Liver (tissue), 9 donors: Measurements from ENCODE around the gene ANKRD17. TPM values are rescaled to one million over a fixed set of nuclear protein-coding genes. Genes with fewer than 3 reads are reported as not detected.

Source experiments
- DNase-seq: peaks from one replicate; pipeline ENCODE4 v3.0.0-alpha.2; 2017; ENCODE audit warnings: low spot score
- H3K27ac ChIP-seq, 2 donors: one replicate each; pipeline ENCODE4 v1.7.0; 2013; ENCODE audit warnings: inconsistent platforms in 2 of 2, low read length in 2 of 2, control low read depth in 1 of 2, low read depth in 1 of 2, mild to moderate bottlenecking in 1 of 2
- H3K27me3 ChIP-seq, 4 donors: one replicate each; pipeline versions ENCODE4 v1.6.1 to v1.7.0; 2013; ENCODE audit warnings: low read length in 3 of 4, inconsistent platforms in 1 of 4, mild to moderate bottlenecking in 1 of 4, moderate library complexity in 1 of 4; ENCODE audit not compliant: control insufficient read depth in 4 of 4, insufficient read depth in 4 of 4
- H3K36me3 ChIP-seq, 4 donors: one replicate each; pipeline versions ENCODE4 v1.6.1 to v1.7.0; 2013; ENCODE audit warnings: low read length in 3 of 4, mild to moderate bottlenecking in 3 of 4, low read depth in 1 of 4, moderate library complexity in 1 of 4; ENCODE audit not compliant: control insufficient read depth in 4 of 4, insufficient read depth in 3 of 4
- H3K4me1 ChIP-seq, 4 donors: one replicate each; pipeline versions ENCODE4 v1.6.1 to v1.7.0; 2013; ENCODE audit warnings: low read length in 3 of 4, mild to moderate bottlenecking in 3 of 4, moderate library complexity in 1 of 4; ENCODE audit not compliant: control insufficient read depth in 4 of 4, insufficient read depth in 4 of 4
- H3K4me3 ChIP-seq, 3 donors: one replicate each; pipeline versions ENCODE4 v1.6.1 to v1.7.0; 2013; ENCODE audit warnings: low read length in 3 of 3, control low read depth in 1 of 3, low read depth in 1 of 3, mild to moderate bottlenecking in 1 of 3
- H3K9ac ChIP-seq, 2 donors: one replicate each; pipeline ENCODE4 v1.7.0; 2013; ENCODE audit warnings: low read length in 2 of 2, mild to moderate bottlenecking in 2 of 2, moderate library complexity in 2 of 2, control low read depth in 1 of 2, low read depth in 1 of 2
- H3K9me3 ChIP-seq, 4 donors: one replicate each; pipeline versions ENCODE4 v1.6.1 to v1.7.0; 2013; ENCODE audit warnings: low read length in 3 of 4; ENCODE audit not compliant: control insufficient read depth in 4 of 4
- EGR1 ChIP-seq, 2 donors: IDR thresholded peaks; 2 replicates each; pipeline ENCODE4 v1.6.1; 2016 to 2018; ENCODE audit warnings: antibody characterized with exemption in 2 of 2, low read depth in 2 of 2
- FOXA1 ChIP-seq: IDR thresholded peaks from 2 replicates; pipeline ENCODE4 v1.6.1; 2016; ENCODE audit warnings: antibody characterized with exemption
- FOXA2 ChIP-seq: IDR thresholded peaks from 2 replicates; pipeline ENCODE4 v1.6.1; 2016; ENCODE audit warnings: antibody characterized with exemption
- GABPA ChIP-seq, 2 donors: IDR thresholded peaks in 1 of 2; conservative IDR thresholded peaks in 1 of 2; 2 replicates each; pipeline ENCODE4 v1.6.1; 2016; ENCODE audit warnings: antibody characterized with exemption in 2 of 2, mild to moderate bottlenecking in 1 of 2, moderate library complexity in 1 of 2
- HNF4A ChIP-seq, 2 donors: conservative IDR thresholded peaks; 2 replicates each; pipeline ENCODE4 v1.6.1; 2016; ENCODE audit warnings: antibody characterized with exemption in 2 of 2, mild to moderate bottlenecking in 2 of 2
- HNF4G ChIP-seq: IDR thresholded peaks from 2 replicates; pipeline ENCODE4 v1.6.1; 2016; ENCODE audit warnings: antibody characterized with exemption
- JUND ChIP-seq, 2 donors: IDR thresholded peaks; 2 replicates each; pipeline ENCODE4 v1.6.1; 2016; ENCODE audit warnings: antibody characterized with exemption in 2 of 2
- NR2F2 ChIP-seq: IDR thresholded peaks from 2 replicates; pipeline ENCODE4 v1.6.1; 2016; ENCODE audit warnings: antibody characterized with exemption
- RAD21 ChIP-seq, 2 donors: IDR thresholded peaks; 2 replicates each; pipeline ENCODE4 v1.6.1; 2016; ENCODE audit warnings: antibody characterized with exemption in 2 of 2, mild to moderate bottlenecking in 2 of 2
- RXRA ChIP-seq, 2 donors: IDR thresholded peaks; 2 replicates each; pipeline ENCODE4 v1.6.1; 2017 to 2018; ENCODE audit warnings: antibody characterized with exemption in 2 of 2, mild to moderate bottlenecking in 1 of 2
- SP1 ChIP-seq: IDR thresholded peaks from 2 replicates; pipeline ENCODE4 v1.6.1; 2018; ENCODE audit warnings: antibody characterized with exemption, mild to moderate bottlenecking
- TAF1 ChIP-seq: conservative IDR thresholded peaks from 2 replicates; pipeline ENCODE4 v1.6.1; 2016; ENCODE audit warnings: antibody characterized with exemption, mild to moderate bottlenecking
- YY1 ChIP-seq: IDR thresholded peaks from 2 replicates; pipeline ENCODE4 v1.6.1; 2016; ENCODE audit warnings: antibody characterized with exemption, mild to moderate bottlenecking
- WGBS: extraction: QIAGEN DNeasy Blood & Tissue Kit; methylation state at CpG from one replicate; pipeline ENCODE4 v1.1.7; 2013; 5-methylcytosine and 5-hydroxymethylcytosine counted together
- polyA plus RNA-seq, 2 donors: library from polyadenylated mRNA; stranded (reverse) in 1 of 2; unstranded in 1 of 2; fragments of 200-250 nt in 1 of 2; fragments of >200 nt in 1 of 2; fragmentation: Nextera tagmentation in 1 of 2; extraction: Ambion mirVana in 1 of 2; gene quantifications; one replicate each; pipeline versions ENCODE4 v1.2.1 to v1.2.3, GENCODE V29; 2013 to 2015
- total RNA-seq, 2 donors: library from RNA; depleted of rRNA; stranded (reverse); fragments of >200 nt; gene quantifications; one replicate each; pipeline ENCODE4 v1.2.3, GENCODE V29; 2014
- TF ChIP-seq, protein P1 (sequence below): fragments of 150-350 bp; IDR thresholded peaks from 2 replicates; pipeline ENCODE4 v1.5.1; 2017; ENCODE audit warnings: improper control_type of control experiment, low read depth, low read length; ENCODE audit not compliant: missing input control
- TF ChIP-seq, protein P2 (sequence below): IDR thresholded peaks from 2 replicates; pipeline ENCODE4 v1.6.1; 2016; ENCODE audit warnings: antibody characterized with exemption, mild to moderate bottlenecking
- donor health status: healthy.
- donor health status: healthy.
- donor health status: healthy.
- donor health status: healthy.
- donor health status: healthy.

Gene ANKRD17
- total and polyA plus RNA-seq, 4 donors = 11.6 to 38.5 (median 19.7) TPM

- H3K9ac ChIP-seq = no peak overlapping the region
- H3K27ac ChIP-seq = no peak overlapping the region
- H3K4me3 ChIP-seq = no peak overlapping the region
- peaks cover 0 to 14% (median under 1%) of the 10 kb centered on the region in 4 donors for H3K4me1 ChIP-seq
- 94% methylated on average over 2 of the region's 2 CpGs for WGBS
- TF ChIP-seq YY1 (no peak), SP1 (no peak), FOXA1 (no peak), HNF4G (no peak), JUND (IDR thresholded peaks at IDR 0.05) (no peak), HNF4A (conservative IDR thresholded peaks at IDR 0.05) (no peak), TAF1 (no peak), RAD21 (IDR thresholded peaks at IDR 0.05) (no peak), RXRA (IDR thresholded peaks at IDR 0.05) (no peak), NR2F2 (no peak), EGR1 (IDR thresholded peaks at IDR 0.05; ENCODE audit: low read depth in 2 of 2) (no peak), FOXA2 (no peak), GABPA (IDR thresholded peaks at IDR 0.05 in 1 of 2, conservative IDR thresholded peaks at IDR 0.05 in 1 of 2) (no peak)
- TF ChIP-seq, protein P1, sequence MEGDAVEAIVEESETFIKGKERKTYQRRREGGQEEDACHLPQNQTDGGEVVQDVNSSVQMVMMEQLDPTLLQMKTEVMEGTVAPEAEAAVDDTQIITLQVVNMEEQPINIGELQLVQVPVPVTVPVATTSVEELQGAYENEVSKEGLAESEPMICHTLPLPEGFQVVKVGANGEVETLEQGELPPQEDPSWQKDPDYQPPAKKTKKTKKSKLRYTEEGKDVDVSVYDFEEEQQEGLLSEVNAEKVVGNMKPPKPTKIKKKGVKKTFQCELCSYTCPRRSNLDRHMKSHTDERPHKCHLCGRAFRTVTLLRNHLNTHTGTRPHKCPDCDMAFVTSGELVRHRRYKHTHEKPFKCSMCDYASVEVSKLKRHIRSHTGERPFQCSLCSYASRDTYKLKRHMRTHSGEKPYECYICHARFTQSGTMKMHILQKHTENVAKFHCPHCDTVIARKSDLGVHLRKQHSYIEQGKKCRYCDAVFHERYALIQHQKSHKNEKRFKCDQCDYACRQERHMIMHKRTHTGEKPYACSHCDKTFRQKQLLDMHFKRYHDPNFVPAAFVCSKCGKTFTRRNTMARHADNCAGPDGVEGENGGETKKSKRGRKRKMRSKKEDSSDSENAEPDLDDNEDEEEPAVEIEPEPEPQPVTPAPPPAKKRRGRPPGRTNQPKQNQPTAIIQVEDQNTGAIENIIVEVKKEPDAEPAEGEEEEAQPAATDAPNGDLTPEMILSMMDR = no peak
- TF ChIP-seq, protein P2, sequence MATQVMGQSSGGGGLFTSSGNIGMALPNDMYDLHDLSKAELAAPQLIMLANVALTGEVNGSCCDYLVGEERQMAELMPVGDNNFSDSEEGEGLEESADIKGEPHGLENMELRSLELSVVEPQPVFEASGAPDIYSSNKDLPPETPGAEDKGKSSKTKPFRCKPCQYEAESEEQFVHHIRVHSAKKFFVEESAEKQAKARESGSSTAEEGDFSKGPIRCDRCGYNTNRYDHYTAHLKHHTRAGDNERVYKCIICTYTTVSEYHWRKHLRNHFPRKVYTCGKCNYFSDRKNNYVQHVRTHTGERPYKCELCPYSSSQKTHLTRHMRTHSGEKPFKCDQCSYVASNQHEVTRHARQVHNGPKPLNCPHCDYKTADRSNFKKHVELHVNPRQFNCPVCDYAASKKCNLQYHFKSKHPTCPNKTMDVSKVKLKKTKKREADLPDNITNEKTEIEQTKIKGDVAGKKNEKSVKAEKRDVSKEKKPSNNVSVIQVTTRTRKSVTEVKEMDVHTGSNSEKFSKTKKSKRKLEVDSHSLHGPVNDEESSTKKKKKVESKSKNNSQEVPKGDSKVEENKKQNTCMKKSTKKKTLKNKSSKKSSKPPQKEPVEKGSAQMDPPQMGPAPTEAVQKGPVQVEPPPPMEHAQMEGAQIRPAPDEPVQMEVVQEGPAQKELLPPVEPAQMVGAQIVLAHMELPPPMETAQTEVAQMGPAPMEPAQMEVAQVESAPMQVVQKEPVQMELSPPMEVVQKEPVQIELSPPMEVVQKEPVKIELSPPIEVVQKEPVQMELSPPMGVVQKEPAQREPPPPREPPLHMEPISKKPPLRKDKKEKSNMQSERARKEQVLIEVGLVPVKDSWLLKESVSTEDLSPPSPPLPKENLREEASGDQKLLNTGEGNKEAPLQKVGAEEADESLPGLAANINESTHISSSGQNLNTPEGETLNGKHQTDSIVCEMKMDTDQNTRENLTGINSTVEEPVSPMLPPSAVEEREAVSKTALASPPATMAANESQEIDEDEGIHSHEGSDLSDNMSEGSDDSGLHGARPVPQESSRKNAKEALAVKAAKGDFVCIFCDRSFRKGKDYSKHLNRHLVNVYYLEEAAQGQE = no peak
- no peak for DNase-seq
- H3K9me3 ChIP-seq = no peaks in the 10 kb centered on the region
- no peaks in the 10 kb centered on the region for H3K27me3 ChIP-seq
- H3K36me3 ChIP-seq = peaks cover 2 to 14% (median 6%) of the 10 kb centered on the region in 4 donors
Observed at GRCh38 chr4:73066928-73067327, 191.7 kb downstream of the ANKRD17 start.

DNA sequence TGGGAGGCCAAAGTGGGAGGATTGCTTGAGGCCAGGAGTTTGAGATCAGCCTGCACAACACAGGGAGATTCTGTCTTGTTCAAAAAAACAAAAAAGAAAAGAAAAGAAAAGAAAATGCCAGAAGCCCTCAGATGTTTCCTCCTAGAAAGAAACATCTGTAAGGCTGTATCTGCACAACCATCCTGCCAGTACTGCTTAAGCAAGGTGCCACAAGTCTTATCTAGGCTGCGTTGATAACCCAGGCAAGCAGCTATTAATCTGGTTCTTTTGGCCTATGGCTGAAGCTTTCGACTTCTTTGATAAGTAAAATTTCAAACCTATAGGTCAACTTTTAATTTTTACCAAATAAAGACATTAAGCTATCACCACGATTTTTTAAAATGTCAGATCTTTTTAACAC, 192.2 kb downstream of the ANKRD17 start:
- H3K4me3 ChIP-seq = no peak overlapping the region
- peaks cover 0 to 14% (median under 1%) of the 10 kb centered on the region in 4 donors for H3K4me1 ChIP-seq
- H3K27ac ChIP-seq = no peak overlapping the region
- no peaks in the 10 kb centered on the region for H3K9me3 ChIP-seq
- peaks cover 5 to 17% (median 7%) of the 10 kb centered on the region in 4 donors for H3K36me3 ChIP-seq
- TF ChIP-seq, protein P1 = no peak
- TF ChIP-seq EGR1 (IDR thresholded peaks at IDR 0.05; ENCODE audit: low read depth in 2 of 2) = no peak
- no peaks in the 10 kb centered on the region for H3K27me3 ChIP-seq
- DNase-seq = no peak
- 92% methylated on average over 3 of the region's 3 CpGs for WGBS
- no peak overlapping the region for H3K9ac ChIP-seq
